K562 (cell line): ENCODE data around the gene MID2. TPM values are rescaled to one million over a fixed set of nuclear protein-coding genes. Genes with fewer than 3 reads are reported as not detected.

Experiments used
- ARID2 ChIP-seq: fragments of 450-650 bp; IDR thresholded peaks from 2 replicates; pipeline ENCODE4 v1.6.1; 2017; ENCODE audit warnings: antibody characterized with exemption, mild to moderate bottlenecking
- BRF1 ChIP-seq: IDR thresholded peaks from 3 replicates; pipeline ENCODE4 v1.6.1; 2011; ENCODE audit warnings: borderline replicate concordance, mild to moderate bottlenecking; ENCODE audit not compliant: insufficient read length; ENCODE audit errors: extremely low read depth
- CBX3 ChIP-seq, 2 experiments: IDR thresholded peaks; 1 replicate in 1 of 2; 2 replicates in 1 of 2; pipeline ENCODE4 v1.6.1; 2012; ENCODE audit warnings: inconsistent platforms in 2 of 2, low read length in 2 of 2, borderline replicate concordance in 1 of 2, control low read depth in 1 of 2
- CBX5 ChIP-seq: IDR thresholded peaks from 2 replicates; pipeline ENCODE4 v1.6.1; 2014; ENCODE audit warnings: low read depth, borderline replicate concordance
- CCNT2 ChIP-seq: IDR thresholded peaks from 2 replicates; pipeline ENCODE4 v1.6.1; 2011; ENCODE audit warnings: borderline replicate concordance, low read depth, mild to moderate bottlenecking, moderate library complexity, mixed read lengths, low read length; ENCODE audit not compliant: insufficient read length; ENCODE audit errors: extremely low read depth
- IRF2 ChIP-seq: sonication (generic); formaldehyde crosslinking; IDR thresholded peaks from 2 replicates; pipeline ENCODE4 v1.8.1; 2022; ENCODE audit warnings: mild to moderate bottlenecking, missing genetic modification reagents
- KLF1 ChIP-seq: fragments of 450-650 bp; IDR thresholded peaks from 2 replicates; pipeline ENCODE4 v1.6.1; 2016; ENCODE audit warnings: missing genetic modification characterization, missing compliant biosample characterization
- MIER1 ChIP-seq: fragments of 450-650 bp; IDR thresholded peaks from 2 replicates; pipeline ENCODE4 v1.6.1; 2016; ENCODE audit warnings: antibody characterized with exemption, mild to moderate bottlenecking, low read depth
- MYBL2 ChIP-seq, 2 experiments: fragments of 450-650 bp in 1 of 2; sonication (generic) in 1 of 2; formaldehyde crosslinking in 1 of 2; IDR thresholded peaks; 2 replicates each; pipeline versions ENCODE4 v1.6.1 to v1.8.1; 2017 to 2022; ENCODE audit warnings: borderline replicate concordance in 1 of 2, inconsistent platforms in 1 of 2, low read depth in 1 of 2, mild to moderate bottlenecking in 1 of 2, missing genetic modification reagents in 1 of 2, moderate library complexity in 1 of 2
- NCOR1 ChIP-seq: fragments of 450-650 bp; IDR thresholded peaks from 2 replicates; pipeline ENCODE4 v1.6.1; 2016; ENCODE audit warnings: mild to moderate bottlenecking, moderate library complexity
- POU5F1 ChIP-seq: fragments of 150-350 bp; IDR thresholded peaks from 2 replicates; pipeline ENCODE4 v1.6.1; 2014; ENCODE audit warnings: borderline replicate concordance, low read length, low read depth, mild to moderate bottlenecking; ENCODE audit not compliant: partially characterized antibody
- STAG1 ChIP-seq: sonication (generic); formaldehyde crosslinking; IDR thresholded peaks from 2 replicates; pipeline ENCODE4 v1.5.0; 2020; ENCODE audit warnings: missing genetic modification reagents, borderline replicate concordance
- TRIM28 ChIP-seq: fragments of 450-650 bp; IDR thresholded peaks from 2 replicates; pipeline ENCODE4 v1.6.1; 2017
- XRCC3 ChIP-seq: fragments of 450-650 bp; IDR thresholded peaks from 2 replicates; pipeline ENCODE4 v1.6.1; 2017; ENCODE audit warnings: mild to moderate bottlenecking, moderate library complexity
- XRCC5 ChIP-seq: fragments of 200-400 bp; formaldehyde crosslinking; IDR thresholded peaks from 2 replicates; pipeline ENCODE4 v1.6.1; 2017; ENCODE audit warnings: low read depth, mild to moderate bottlenecking, low read length
- YBX1 ChIP-seq: fragments of 450-650 bp; IDR thresholded peaks from 2 replicates; pipeline ENCODE4 v1.7.1; 2016; ENCODE audit warnings: mild to moderate bottlenecking
- ZNF384 ChIP-seq: IDR thresholded peaks from 2 replicates; pipeline ENCODE4 v1.6.1; 2012; ENCODE audit warnings: low read depth, low read length, improper control_type of control experiment
- polyA plus RNA-seq, 8 experiments: library from polyadenylated mRNA; depleted of rRNA in 4 of 8; stranded (reverse) in 5 of 8; unstranded in 3 of 8; fragments of >200 nt; fragmentation: Nextera tagmentation in 2 of 8; fragmentation: Illumina TruSeq in 1 of 8; extraction: Ambion mirVana in 2 of 8; extraction: Trizol in 1 of 8; gene quantifications; 2 replicates each; pipeline versions ENCODE4 v1.2.1 to v1.2.3, GENCODE V29; 2011 to 2014; ENCODE audit warnings: inconsistent platforms in 1 of 8, missing spikeins in 1 of 8
- total RNA-seq, 7 experiments: library from RNA; depleted of rRNA in 6 of 7; stranded (reverse); fragments of >200 nt in 6 of 7; fragmentation: Illumina TruSeq in 2 of 7; extraction: Trizol in 2 of 7; gene quantifications; 2 replicates each; pipeline versions ENCODE4 v1.2.1 to v1.2.3, GENCODE V29; 2011 to 2021; ENCODE audit warnings: low replicate concordance in 1 of 7
- TF ChIP-seq, protein P1 (sequence below): sonication (generic); formaldehyde crosslinking; IDR thresholded peaks from 2 replicates; pipeline ENCODE4 v1.8.0; 2022; ENCODE audit warnings: mild to moderate bottlenecking, missing genetic modification reagents
- TF ChIP-seq, protein P2 (sequence below): fragments of 450-650 bp; IDR thresholded peaks from 2 replicates; pipeline ENCODE4 v1.6.1; 2016; ENCODE audit warnings: low read depth, mild to moderate bottlenecking, moderate library complexity
- TF ChIP-seq, protein P3 (sequence below): IDR thresholded peaks from 2 replicates; pipeline ENCODE4 v1.6.1; 2012; ENCODE audit warnings: low read depth, low read length, improper control_type of control experiment, borderline replicate concordance

Gene MID2
- total and polyA plus RNA-seq, 9 of the 15 experiments (the other 6 are each of a cell fraction or from before 2014, with no cell fraction given): 0.07 TPM; not detected in 8

DNA sequence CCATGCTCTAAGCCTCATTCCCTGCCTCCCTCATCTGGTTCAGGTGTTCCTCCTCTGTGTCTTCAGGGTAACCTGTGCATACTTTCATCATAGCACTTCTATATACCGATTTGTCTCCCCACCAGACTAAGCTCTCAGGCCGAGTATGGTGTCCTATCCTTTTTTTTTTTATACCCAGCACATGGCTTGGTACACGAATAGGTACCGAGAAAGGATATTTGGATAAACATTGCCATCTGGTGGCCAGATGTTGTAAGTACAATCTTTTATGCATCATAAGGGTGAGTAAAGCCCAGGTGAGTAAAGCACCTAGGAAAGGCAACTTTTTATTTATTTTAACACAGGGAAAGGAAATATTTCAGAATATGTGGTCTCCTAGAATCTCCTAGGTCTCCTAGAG is 68.4 kb downstream of the MID2 start (continued):
- TF ChIP-seq STAG1 (peak; percentile 54; the same call in 1 of the 2 replicates), ARID2 (0 out of 2 replicates have a peak, but pooled peaks have one; percentile 15), NCOR1 (no peak), POU5F1 (no peak), ZNF384 (peak; percentile 68; the same call in 1 of the 2 replicates), MYBL2 (IDR thresholded peaks at IDR 0.05; ENCODE audit: low read depth) (no peak), MYBL2 (CRISPR knock-in tag; IDR thresholded peaks at IDR 0.05; ENCODE audit: borderline replicate concordance) (no peak), IRF2 (CRISPR knock-in tag) (no peak), YBX1 (no peak), CBX5 (0 out of 2 replicates have a peak, but pooled peaks have one; percentile 65), XRCC3 (no peak), CBX3 (IDR thresholded peaks at IDR 0.05; ENCODE audit: borderline replicate concordance in 1 of 2, low read length in 2 of 2) (peak in 1 of 2 experiments; percentile 85; a peak in 1 of 3 replicates), CCNT2 (no peak), BRF1 (no peak), XRCC5 (no peak), KLF1 (tag) (no peak), MIER1 (no peak), TRIM28 (peak; percentile 94)
- TF ChIP-seq, protein P1, sequence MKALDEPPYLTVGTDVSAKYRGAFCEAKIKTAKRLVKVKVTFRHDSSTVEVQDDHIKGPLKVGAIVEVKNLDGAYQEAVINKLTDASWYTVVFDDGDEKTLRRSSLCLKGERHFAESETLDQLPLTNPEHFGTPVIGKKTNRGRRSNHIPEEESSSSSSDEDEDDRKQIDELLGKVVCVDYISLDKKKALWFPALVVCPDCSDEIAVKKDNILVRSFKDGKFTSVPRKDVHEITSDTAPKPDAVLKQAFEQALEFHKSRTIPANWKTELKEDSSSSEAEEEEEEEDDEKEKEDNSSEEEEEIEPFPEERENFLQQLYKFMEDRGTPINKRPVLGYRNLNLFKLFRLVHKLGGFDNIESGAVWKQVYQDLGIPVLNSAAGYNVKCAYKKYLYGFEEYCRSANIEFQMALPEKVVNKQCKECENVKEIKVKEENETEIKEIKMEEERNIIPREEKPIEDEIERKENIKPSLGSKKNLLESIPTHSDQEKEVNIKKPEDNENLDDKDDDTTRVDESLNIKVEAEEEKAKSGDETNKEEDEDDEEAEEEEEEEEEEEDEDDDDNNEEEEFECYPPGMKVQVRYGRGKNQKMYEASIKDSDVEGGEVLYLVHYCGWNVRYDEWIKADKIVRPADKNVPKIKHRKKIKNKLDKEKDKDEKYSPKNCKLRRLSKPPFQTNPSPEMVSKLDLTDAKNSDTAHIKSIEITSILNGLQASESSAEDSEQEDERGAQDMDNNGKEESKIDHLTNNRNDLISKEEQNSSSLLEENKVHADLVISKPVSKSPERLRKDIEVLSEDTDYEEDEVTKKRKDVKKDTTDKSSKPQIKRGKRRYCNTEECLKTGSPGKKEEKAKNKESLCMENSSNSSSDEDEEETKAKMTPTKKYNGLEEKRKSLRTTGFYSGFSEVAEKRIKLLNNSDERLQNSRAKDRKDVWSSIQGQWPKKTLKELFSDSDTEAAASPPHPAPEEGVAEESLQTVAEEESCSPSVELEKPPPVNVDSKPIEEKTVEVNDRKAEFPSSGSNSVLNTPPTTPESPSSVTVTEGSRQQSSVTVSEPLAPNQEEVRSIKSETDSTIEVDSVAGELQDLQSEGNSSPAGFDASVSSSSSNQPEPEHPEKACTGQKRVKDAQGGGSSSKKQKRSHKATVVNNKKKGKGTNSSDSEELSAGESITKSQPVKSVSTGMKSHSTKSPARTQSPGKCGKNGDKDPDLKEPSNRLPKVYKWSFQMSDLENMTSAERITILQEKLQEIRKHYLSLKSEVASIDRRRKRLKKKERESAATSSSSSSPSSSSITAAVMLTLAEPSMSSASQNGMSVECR (CRISPR knock-in tag): no peak
- TF ChIP-seq, protein P2, sequence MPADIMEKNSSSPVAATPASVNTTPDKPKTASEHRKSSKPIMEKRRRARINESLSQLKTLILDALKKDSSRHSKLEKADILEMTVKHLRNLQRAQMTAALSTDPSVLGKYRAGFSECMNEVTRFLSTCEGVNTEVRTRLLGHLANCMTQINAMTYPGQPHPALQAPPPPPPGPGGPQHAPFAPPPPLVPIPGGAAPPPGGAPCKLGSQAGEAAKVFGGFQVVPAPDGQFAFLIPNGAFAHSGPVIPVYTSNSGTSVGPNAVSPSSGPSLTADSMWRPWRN: no peak
- TF ChIP-seq, protein P3, sequence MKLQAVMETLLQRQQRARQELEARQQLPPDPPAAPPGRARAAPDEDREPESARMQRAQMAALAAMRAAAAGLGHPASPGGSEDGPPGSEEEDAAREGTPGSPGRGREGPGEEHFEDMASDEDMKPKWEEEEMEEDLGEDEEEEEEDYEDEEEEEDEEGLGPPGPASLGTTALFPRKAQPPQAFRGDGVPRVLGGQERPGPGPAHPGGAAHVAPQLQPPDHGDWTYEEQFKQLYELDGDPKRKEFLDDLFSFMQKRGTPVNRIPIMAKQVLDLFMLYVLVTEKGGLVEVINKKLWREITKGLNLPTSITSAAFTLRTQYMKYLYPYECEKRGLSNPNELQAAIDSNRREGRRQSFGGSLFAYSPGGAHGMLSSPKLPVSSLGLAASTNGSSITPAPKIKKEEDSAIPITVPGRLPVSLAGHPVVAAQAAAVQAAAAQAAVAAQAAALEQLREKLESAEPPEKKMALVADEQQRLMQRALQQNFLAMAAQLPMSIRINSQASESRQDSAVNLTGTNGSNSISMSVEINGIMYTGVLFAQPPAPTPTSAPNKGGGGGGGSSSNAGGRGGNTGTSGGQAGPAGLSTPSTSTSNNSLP: no peak
